Right atrium auricular region (tissue), 2 donors: ENCODE data around the gene SIRT5. TPM values are rescaled to one million over a fixed set of nuclear protein-coding genes. Genes with fewer than 3 reads are reported as not detected.

ENCODE experiments used
- DNase-seq: peaks from one replicate; pipeline ENCODE4 v3.0.0-alpha.2; 2019; ENCODE audit warnings: low spot score
- H3K27ac ChIP-seq, 2 donors: fragments of 200-600 bp; sonication (generic); 1 replicate in 1 of 2; 2 replicates in 1 of 2; pipeline ENCODE4 v1.5.1; 2016 to 2019
- H3K27me3 ChIP-seq, 2 donors: fragments of 200-600 bp; sonication (generic); one replicate each; pipeline versions ENCODE4 v1.5.1 to v1.6.0; 2017 to 2019
- H3K36me3 ChIP-seq: fragments of 200-600 bp; sonication (generic); one replicate; pipeline ENCODE4 v1.5.1; 2016
- H3K4me1 ChIP-seq, 2 donors: fragments of 200-600 bp; sonication (generic); one replicate each; pipeline versions ENCODE4 v1.5.1 to v1.6.0; 2017 to 2019
- H3K4me3 ChIP-seq, 2 donors: fragments of 200-600 bp; sonication (generic); 1 replicate in 1 of 2; 2 replicates in 1 of 2; pipeline ENCODE4 v1.5.1; 2017 to 2019; ENCODE audit warnings: mild to moderate bottlenecking in 1 of 2, moderate library complexity in 1 of 2
- H3K9me3 ChIP-seq, 2 donors: fragments of 200-600 bp; sonication (generic); one replicate each; pipeline ENCODE4 v1.5.1; 2019
- CTCF ChIP-seq, 2 donors: fragments of 200-600 bp; sonication (generic); IDR thresholded peaks; one replicate each; pipeline ENCODE4 v1.5.1; 2019; ENCODE audit warnings: antibody characterized with exemption in 2 of 2
- total RNA-seq, 2 donors: library from RNA; depleted of rRNA; stranded (reverse); fragments of >200 nt; gene quantifications; one replicate each; pipeline ENCODE4 v1.1.0, GENCODE V29; 2016

Gene SIRT5
- total RNA-seq, 2 donors from 2014 or later: 17.9 to 31.2 TPM

- Histone ChIP-seq H3K4me3 (no peak overlapping the region), H3K36me3 (peaks cover 7% of the 10 kb centered on the region), H3K9me3 (peaks cover 0 to 5% of the 10 kb centered on the region in 2 donors), H3K4me1 (peaks cover 0 to 9% of the 10 kb centered on the region in 2 donors), H3K27ac (no peak overlapping the region), H3K27me3 (no peaks in the 10 kb centered on the region)
- no peak for TF ChIP-seq CTCF (IDR thresholded peaks at IDR 0.05)
- DNase-seq: no peak
Measured at GRCh38 chr6:13577926-13578325, 3.5 kb downstream of the SIRT5 start.

- peaks cover 0 to 5% of the 10 kb centered on the region in 2 donors for H3K9me3 ChIP-seq
- no peak for TF ChIP-seq CTCF (IDR thresholded peaks at IDR 0.05)
- H3K27me3 ChIP-seq: no peaks in the 10 kb centered on the region
- H3K27ac ChIP-seq: peak overlapping the region in 1 of 2 donors; percentile 52
- peaks cover 17% of the 10 kb centered on the region for H3K36me3 ChIP-seq
- H3K4me1 ChIP-seq: no peaks in the 10 kb centered on the region
- no peak for DNase-seq
- H3K4me3 ChIP-seq: no peak overlapping the region
Measured at GRCh38 chr6:13579911-13580310, 5.5 kb downstream of the SIRT5 start.

- Histone ChIP-seq H3K27ac (no peak overlapping the region), H3K4me3 (no peak overlapping the region), H3K4me1 (peaks cover 0 to under 1% of the 10 kb centered on the region in 2 donors), H3K36me3 (peaks cover 24% of the 10 kb centered on the region), H3K27me3 (no peaks in the 10 kb centered on the region), H3K9me3 (peaks cover 0 to 4% of the 10 kb centered on the region in 2 donors)
- no peak for TF ChIP-seq CTCF (IDR thresholded peaks at IDR 0.05)
- no peak for DNase-seq
Measured at GRCh38 chr6:13581700-13582229, 7.4 kb downstream of the SIRT5 start.

- peaks cover 43% of the 10 kb centered on the region for H3K36me3 ChIP-seq
- H3K27me3 ChIP-seq: no peaks in the 10 kb centered on the region
- H3K4me1 ChIP-seq: peaks cover 0 to 13% of the 10 kb centered on the region in 2 donors
- H3K9me3 ChIP-seq: no peaks in the 10 kb centered on the region
- TF ChIP-seq CTCF (IDR thresholded peaks at IDR 0.05): no peak
- no peak overlapping the region for H3K27ac ChIP-seq
- no peak for DNase-seq
- H3K4me3 ChIP-seq: no peak overlapping the region
Measured at GRCh38 chr6:13586603-13587542, 12.5 kb downstream of the SIRT5 start.

GRCh38 chr6:13589801-13590200 lies 15.4 kb downstream of the SIRT5 start:
- no peak for TF ChIP-seq CTCF (IDR thresholded peaks at IDR 0.05)
- Histone ChIP-seq H3K9me3 (no peaks in the 10 kb centered on the region), H3K4me3 (no peak overlapping the region), H3K27ac (no peak overlapping the region), H3K27me3 (no peaks in the 10 kb centered on the region), H3K4me1 (peaks cover 0 to 13% of the 10 kb centered on the region in 2 donors), H3K36me3 (peaks cover 61% of the 10 kb centered on the region)
- no peak for DNase-seq
